ENCODE data around the gene CHL1.

Gene CHL1

DNA sequence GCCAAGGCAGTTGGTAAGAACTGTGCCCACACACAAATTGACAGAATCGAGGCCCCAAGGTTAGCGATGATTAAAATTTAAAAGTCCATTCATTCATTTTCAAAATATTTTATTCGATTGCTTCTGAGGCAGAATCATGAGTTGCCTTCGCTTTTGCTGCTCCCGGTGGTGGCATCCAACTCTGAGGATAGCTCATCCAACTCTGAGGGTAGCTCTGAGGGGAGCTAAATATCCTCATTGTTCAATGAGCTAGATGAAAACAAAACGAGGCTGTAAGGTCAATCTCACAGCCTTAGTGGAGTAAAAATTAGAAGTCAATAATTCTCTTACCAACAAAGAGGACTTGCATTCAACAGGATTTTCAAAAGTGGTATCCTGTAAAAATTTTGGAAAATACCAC, 897 bp upstream of the CHL1 start:
- H3K4me3 ChIP-seq (ENCODE audit: low read depth in 1 of 2, low read length in 2 of 2) = no peak overlapping the region
- H3K36me3 ChIP-seq (ENCODE audit: insufficient read depth, low read length) = no peaks in the 10 kb centered on the region
- no peaks in the 10 kb centered on the region for H3K27me3 ChIP-seq (ENCODE audit: insufficient read depth, low read length, poor library complexity)
- H4K20me1 ChIP-seq (ENCODE audit: insufficient read depth, low read length) = no peaks in the 10 kb centered on the region
- DNase-seq (no peak), ATAC-seq (ENCODE audit: insufficient read depth, low read depth) (no peak)
- no peaks in the 10 kb centered on the region for H3K79me2 ChIP-seq (ENCODE audit: insufficient read depth, low read length)
- no peak for TF ChIP-seq EZH2 (IDR thresholded peaks at IDR 0.05; ENCODE audit: borderline replicate concordance, low read depth, low read length, severe bottlenecking)
- TF ChIP-seq, protein P1, sequence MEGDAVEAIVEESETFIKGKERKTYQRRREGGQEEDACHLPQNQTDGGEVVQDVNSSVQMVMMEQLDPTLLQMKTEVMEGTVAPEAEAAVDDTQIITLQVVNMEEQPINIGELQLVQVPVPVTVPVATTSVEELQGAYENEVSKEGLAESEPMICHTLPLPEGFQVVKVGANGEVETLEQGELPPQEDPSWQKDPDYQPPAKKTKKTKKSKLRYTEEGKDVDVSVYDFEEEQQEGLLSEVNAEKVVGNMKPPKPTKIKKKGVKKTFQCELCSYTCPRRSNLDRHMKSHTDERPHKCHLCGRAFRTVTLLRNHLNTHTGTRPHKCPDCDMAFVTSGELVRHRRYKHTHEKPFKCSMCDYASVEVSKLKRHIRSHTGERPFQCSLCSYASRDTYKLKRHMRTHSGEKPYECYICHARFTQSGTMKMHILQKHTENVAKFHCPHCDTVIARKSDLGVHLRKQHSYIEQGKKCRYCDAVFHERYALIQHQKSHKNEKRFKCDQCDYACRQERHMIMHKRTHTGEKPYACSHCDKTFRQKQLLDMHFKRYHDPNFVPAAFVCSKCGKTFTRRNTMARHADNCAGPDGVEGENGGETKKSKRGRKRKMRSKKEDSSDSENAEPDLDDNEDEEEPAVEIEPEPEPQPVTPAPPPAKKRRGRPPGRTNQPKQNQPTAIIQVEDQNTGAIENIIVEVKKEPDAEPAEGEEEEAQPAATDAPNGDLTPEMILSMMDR (IDR thresholded peaks at IDR 0.05; ENCODE audit: borderline replicate concordance, extremely low read depth, low read length, poor library complexity, severe bottlenecking) = no peak
- no peak overlapping the region for H3K9ac ChIP-seq (ENCODE audit: low read depth, low read length)
- H3K4me2 ChIP-seq (ENCODE audit: insufficient read depth, low read length) = no peak overlapping the region
- H3K27ac ChIP-seq (ENCODE audit: low read length) = no peak overlapping the region
- H2AFZ ChIP-seq (ENCODE audit: low read depth, low read length) = no peak overlapping the region
- no peaks in the 10 kb centered on the region for H3K9me3 ChIP-seq (ENCODE audit: insufficient read depth, low read length, severe bottlenecking)
- no peaks in the 10 kb centered on the region for H3K4me1 ChIP-seq (ENCODE audit: insufficient read depth, low read length)

DNA sequence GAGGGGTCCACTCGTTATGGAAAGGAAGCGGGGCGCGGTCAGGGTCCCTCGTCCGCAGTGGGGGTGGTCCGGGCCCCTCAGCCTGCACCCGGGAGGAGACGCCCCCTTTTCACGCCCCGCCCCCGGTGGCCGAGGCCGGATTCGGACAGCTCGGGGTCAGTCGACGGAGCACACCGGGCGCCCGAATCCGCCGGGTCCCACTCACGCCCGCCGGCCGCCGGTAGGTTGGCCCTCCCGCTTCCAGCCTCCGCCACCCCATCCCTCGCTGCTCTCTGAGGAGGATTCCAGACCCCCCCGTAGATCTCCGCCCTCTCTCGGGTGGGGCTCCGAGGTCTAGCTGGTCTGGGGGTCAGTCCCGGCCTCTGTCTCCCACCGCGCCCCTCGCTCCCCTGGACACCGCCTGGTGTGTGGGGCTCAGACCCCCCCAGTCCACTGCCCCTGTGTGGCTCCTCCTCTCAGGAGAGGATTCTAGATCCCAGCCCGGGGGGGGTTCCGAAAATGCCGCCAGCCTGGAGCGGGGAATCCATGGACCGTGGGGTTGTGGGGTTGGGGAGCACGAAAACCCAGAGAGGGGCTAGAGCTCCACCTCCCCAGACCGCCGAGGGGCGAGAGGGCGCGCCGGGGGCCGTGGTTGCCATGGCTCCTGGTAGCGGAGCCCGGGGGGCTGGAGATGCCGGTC, 725 bp downstream of the CHL1 start:
- H3K4me2 ChIP-seq (ENCODE audit: insufficient read depth, low read length) = no peak overlapping the region

DNA sequence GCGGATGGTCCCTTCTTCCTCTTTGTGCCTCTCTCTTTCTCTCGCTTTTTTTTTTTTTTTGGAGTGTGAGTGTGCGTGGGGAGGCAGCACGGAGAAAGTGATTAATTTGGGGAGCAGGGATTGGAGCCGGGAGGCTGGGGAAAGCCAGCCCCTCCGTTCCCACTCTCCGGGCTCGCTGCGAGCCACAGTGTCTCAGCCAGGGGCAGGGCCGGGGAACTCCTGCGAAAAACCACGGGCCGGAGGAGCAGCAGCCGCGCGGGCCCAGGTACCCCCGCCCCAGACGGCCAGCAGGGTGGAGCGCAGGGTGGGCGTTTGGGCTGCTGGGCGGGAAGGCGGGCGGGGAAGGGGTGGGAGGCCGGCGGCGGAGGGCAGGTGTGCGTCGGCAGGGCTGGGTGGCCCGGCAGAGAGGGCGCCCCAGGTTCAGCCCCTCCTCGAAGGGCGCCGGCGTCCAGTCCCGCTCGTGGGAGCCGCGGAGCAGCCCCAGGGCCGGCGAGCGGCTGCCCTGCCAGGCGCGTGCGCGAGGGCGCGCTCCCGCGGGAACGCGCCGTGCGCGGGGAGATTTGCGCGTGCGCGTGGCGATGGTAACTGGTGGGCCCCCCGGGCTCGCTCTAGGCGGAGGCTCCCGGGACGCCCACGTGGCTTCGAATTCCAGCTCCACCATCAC, 1.4 kb downstream of the CHL1 start:
- Histone ChIP-seq H3K4me2 (ENCODE audit: insufficient read depth, low read length) (no peak overlapping the region), H3K79me2 (ENCODE audit: insufficient read depth, low read length) (no peaks in the 10 kb centered on the region), H4K20me1 (ENCODE audit: insufficient read depth, low read length) (no peaks in the 10 kb centered on the region), H3K4me3 (ENCODE audit: low read depth in 1 of 2, low read length in 2 of 2) (no peak overlapping the region), H3K9ac (ENCODE audit: low read depth, low read length) (no peak overlapping the region), H3K27ac (ENCODE audit: low read length) (no peak overlapping the region), H3K9me3 (ENCODE audit: insufficient read depth, low read length, severe bottlenecking) (no peaks in the 10 kb centered on the region), H3K4me1 (ENCODE audit: insufficient read depth, low read length) (no peaks in the 10 kb centered on the region), H3K27me3 (ENCODE audit: insufficient read depth, low read length, poor library complexity) (no peaks in the 10 kb centered on the region), H3K36me3 (ENCODE audit: insufficient read depth, low read length) (no peaks in the 10 kb centered on the region), H2AFZ (ENCODE audit: low read depth, low read length) (no peak overlapping the region)
- ATAC-seq (ENCODE audit: insufficient read depth, low read depth) = no peak
- TF ChIP-seq, protein P1 (IDR thresholded peaks at IDR 0.05; ENCODE audit: borderline replicate concordance, extremely low read depth, low read length, poor library complexity, severe bottlenecking) = no peak
- TF ChIP-seq EZH2 (IDR thresholded peaks at IDR 0.05; ENCODE audit: borderline replicate concordance, low read depth, low read length, severe bottlenecking) = no peak
- DNase-seq = no peak

More for the DNA sequence above, 725 bp downstream of the CHL1 start:
- Histone ChIP-seq H2AFZ (ENCODE audit: low read depth, low read length) (no peak overlapping the region), H3K4me3 (ENCODE audit: low read depth in 1 of 2, low read length in 2 of 2) (no peak overlapping the region), H4K20me1 (ENCODE audit: insufficient read depth, low read length) (no peaks in the 10 kb centered on the region), H3K36me3 (ENCODE audit: insufficient read depth, low read length) (no peaks in the 10 kb centered on the region), H3K9me3 (ENCODE audit: insufficient read depth, low read length, severe bottlenecking) (no peaks in the 10 kb centered on the region), H3K4me1 (ENCODE audit: insufficient read depth, low read length) (no peaks in the 10 kb centered on the region), H3K27me3 (ENCODE audit: insufficient read depth, low read length, poor library complexity) (no peaks in the 10 kb centered on the region), H3K9ac (ENCODE audit: low read depth, low read length) (no peak overlapping the region), H3K79me2 (ENCODE audit: insufficient read depth, low read length) (no peaks in the 10 kb centered on the region), H3K27ac (ENCODE audit: low read length) (no peak overlapping the region)
- ATAC-seq (ENCODE audit: insufficient read depth, low read depth) (no peak), DNase-seq (no peak)
- TF ChIP-seq EZH2 (IDR thresholded peaks at IDR 0.05; ENCODE audit: borderline replicate concordance, low read depth, low read length, severe bottlenecking) = no peak
- TF ChIP-seq, protein P1 (IDR thresholded peaks at IDR 0.05; ENCODE audit: borderline replicate concordance, extremely low read depth, low read length, poor library complexity, severe bottlenecking) = no peak

Data from DND-41 (cell line).